ENCODE results near the gene RHCG. TPM values are rescaled to one million over a fixed set of nuclear protein-coding genes. Genes with fewer than 3 reads are reported as not detected.

RHCG gene
- polyA plus RNA-seq, 3 donors: 1.6 to 4.3 (median 2.0) TPM

GRCh38 chr15:89429986-89430385 is 66.4 kb downstream of the RHCG start:
- no peak for DNase-seq (ENCODE audit: extremely low read depth in 1 of 11, low read depth in 9 of 11, low spot score in 4 of 11)

- DNase-seq (ENCODE audit: extremely low read depth in 1 of 11, low read depth in 9 of 11, low spot score in 4 of 11): no peak
These were observed 67.4 kb downstream of the RHCG start for GRCh38 chr15:89429023-89429422.

- DNase-seq (ENCODE audit: extremely low read depth in 1 of 11, low read depth in 9 of 11, low spot score in 4 of 11): no peak
These were observed 68.1 kb downstream of the RHCG start for GRCh38 chr15:89428246-89428645.

GRCh38 chr15:89426500-89426899 is 69.9 kb downstream of the RHCG start:
- no peak for DNase-seq (ENCODE audit: extremely low read depth in 1 of 11, low read depth in 9 of 11, low spot score in 4 of 11)

GRCh38 chr15:89423981-89424380 is 72.4 kb downstream of the RHCG start:
- DNase-seq (ENCODE audit: extremely low read depth in 1 of 11, low read depth in 9 of 11, low spot score in 4 of 11): no peak

Other genes starting within 250 kb of the RHCG start
- 10 to 100 TPM; 46.7 to 55.7 (median 54.2) TPM for gene POLG, start 161.8 kb downstream of the RHCG start, polyA plus RNA-seq (ENCODE audit: insufficient read length in 3 of 3)
- 10 to 100 TPM; 10.6 to 13.4 (median 12.3) TPM for gene TICRR, start 78.9 kb upstream of the RHCG start, polyA plus RNA-seq (ENCODE audit: insufficient read length in 3 of 3)
- 10 to 100 TPM in 2 of 3 donors, 1 to 10 TPM in 1; 9.3 to 14.2 (median 13.9) TPM for gene KIF7, start 158.9 kb upstream of the RHCG start, polyA plus RNA-seq (ENCODE audit: insufficient read length in 3 of 3)
- 1 to 10 TPM; 1.0 to 1.4 (median 1.4) TPM for gene PLIN1, start 182.8 kb upstream of the RHCG start, polyA plus RNA-seq (ENCODE audit: insufficient read length in 3 of 3)
- 10 to 100 TPM; 17.3 to 21.0 (median 19.1) TPM for gene PEX11A, start 194.2 kb upstream of the RHCG start, polyA plus RNA-seq (ENCODE audit: insufficient read length in 3 of 3)
- 1 to 10 TPM; 2.3 to 4.1 (median 2.9) TPM for gene WDR93, start 194.2 kb upstream of the RHCG start, polyA plus RNA-seq (ENCODE audit: insufficient read length in 3 of 3)

Measured in renal cortex interstitium (tissue), 11 donors.